HEK293 (cell line): ENCODE data around the gene MLNR.

Experiments
- CTCF ChIA-PET: fragments of 350-600 bp; formaldehyde crosslinking; extraction: SDS; loops from one replicate; lab custom pipeline; 2021; ENCODE audit warnings: antibody characterized with exemption; lab: Yijun Ruan, JAX
- POLR2A ChIA-PET: fragments of 300-600 bp; formaldehyde crosslinking; extraction: SDS; loops from one replicate; lab custom pipeline; 2020; ENCODE audit warnings: antibody characterized with exemption, inconsistent platforms; lab: Yijun Ruan, JAX
- H3K27ac ChIP-seq: fragments of 200-500 bp; sonication (Bioruptor generic); 2 replicates; pipeline ENCODE4 v1.5.1; 2014; ENCODE audit warnings: low read depth, low read length, control low read depth, inconsistent platforms; ENCODE audit errors: extremely low read depth
- H3K36me3 ChIP-seq, 2 experiments: fragments of 200-500 bp in 1 of 2; sonication (Bioruptor generic) in 1 of 2; 1 replicate in 1 of 2; 2 replicates in 1 of 2; pipeline ENCODE4 v1.5.1; 2014 to 2017; ENCODE audit warnings: inconsistent platforms in 2 of 2, low read length in 2 of 2; ENCODE audit not compliant: control insufficient read depth in 2 of 2, insufficient read depth in 1 of 2
- H3K4me1 ChIP-seq: fragments of 200-500 bp; sonication (Bioruptor generic); 2 replicates; pipeline ENCODE4 v1.5.1; 2014; ENCODE audit warnings: mild to moderate bottlenecking, low read length, inconsistent platforms; ENCODE audit not compliant: control insufficient read depth, insufficient read depth
- H3K4me3 ChIP-seq: 2 replicates; pipeline ENCODE4 v1.5.1; 2011; ENCODE audit warnings: low read depth, mild to moderate bottlenecking, control low read depth, low read length, moderate library complexity
- H3K9me3 ChIP-seq: fragments of 200-500 bp; sonication (Bioruptor generic); 2 replicates; pipeline ENCODE4 v1.5.1; 2014; ENCODE audit warnings: low read depth, low read length, inconsistent platforms; ENCODE audit not compliant: control insufficient read depth, insufficient read depth
- BCL6B ChIP-seq: fragments of 450-650 bp; formaldehyde crosslinking; IDR thresholded peaks from 2 replicates; pipeline ENCODE4 v1.5.1; 2017; ENCODE audit warnings: missing biosample characterization, missing genetic modification characterization
- HOXA7 ChIP-seq: sonication (generic); formaldehyde crosslinking; IDR thresholded peaks from 2 replicates; pipeline ENCODE4 v1.8.1; 2022; ENCODE audit warnings: missing genetic modification reagents, borderline replicate concordance
- PRDM6 ChIP-seq: fragments of 450-650 bp; formaldehyde crosslinking; IDR thresholded peaks from 2 replicates; pipeline ENCODE4 v1.5.1; 2017; ENCODE audit warnings: missing biosample characterization, missing genetic modification characterization
- SETDB1 ChIP-seq: IDR thresholded peaks from one replicate; pipeline ENCODE4 v1.6.1; 2017; ENCODE audit warnings: mild to moderate bottlenecking, low read length, moderate library complexity, mixed read lengths; ENCODE audit not compliant: insufficient read length
- SP7 ChIP-seq: fragments of 450-650 bp; formaldehyde crosslinking; IDR thresholded peaks from 2 replicates; pipeline ENCODE4 v1.5.1; 2016; ENCODE audit warnings: missing biosample characterization, missing genetic modification characterization
- ZBTB21 ChIP-seq: fragments of 450-650 bp; formaldehyde crosslinking; IDR thresholded peaks from 2 replicates; pipeline ENCODE4 v1.5.1; 2017; ENCODE audit warnings: missing biosample characterization, missing genetic modification characterization
- ZBTB7A ChIP-seq: fragments of 450-650 bp; formaldehyde crosslinking; IDR thresholded peaks from 2 replicates; pipeline ENCODE4 v1.5.1; 2016; ENCODE audit warnings: low read depth, missing biosample characterization, missing genetic modification characterization
- ZFHX2 ChIP-seq: fragments of 450-650 bp; formaldehyde crosslinking; conservative IDR thresholded peaks from 2 replicates; pipeline ENCODE4 v1.5.1; 2016; ENCODE audit warnings: missing biosample characterization, missing genetic modification characterization
- ZNF148 ChIP-seq: fragments of 450-650 bp; formaldehyde crosslinking; IDR thresholded peaks from 2 replicates; pipeline ENCODE4 v1.5.0; 2017; ENCODE audit warnings: missing biosample characterization, missing genetic modification characterization, borderline replicate concordance
- ZNF280D ChIP-seq: fragments of 450-650 bp; formaldehyde crosslinking; IDR thresholded peaks from 2 replicates; pipeline ENCODE4 v1.5.1; 2016; ENCODE audit warnings: missing biosample characterization, missing genetic modification characterization
- ZNF416 ChIP-seq: fragments of 450-650 bp; formaldehyde crosslinking; IDR thresholded peaks from 2 replicates; pipeline ENCODE4 v1.5.1; 2016; ENCODE audit warnings: missing biosample characterization, missing genetic modification characterization
- ZNF514 ChIP-seq: fragments of 450-650 bp; formaldehyde crosslinking; IDR thresholded peaks from 2 replicates; pipeline ENCODE4 v1.5.1; 2016; ENCODE audit warnings: missing biosample characterization, missing genetic modification characterization
- ZNF677 ChIP-seq: fragments of 450-650 bp; IDR thresholded peaks from 2 replicates; pipeline ENCODE4 v1.5.0; 2018; ENCODE audit warnings: missing biosample characterization, mild to moderate bottlenecking, missing genetic modification characterization, moderate library complexity
- ZNF701 ChIP-seq: fragments of 450-650 bp; formaldehyde crosslinking; IDR thresholded peaks from 2 replicates; pipeline ENCODE4 v1.5.1; 2016; ENCODE audit warnings: missing biosample characterization, missing genetic modification characterization
- ZNF704 ChIP-seq: fragments of 450-650 bp; formaldehyde crosslinking; IDR thresholded peaks from 2 replicates; pipeline ENCODE4 v1.5.1; 2016; ENCODE audit warnings: missing biosample characterization, missing genetic modification characterization
- ZSCAN23 ChIP-seq: fragments of 450-650 bp; formaldehyde crosslinking; IDR thresholded peaks from 2 replicates; pipeline ENCODE4 v1.5.1; 2016; ENCODE audit warnings: missing biosample characterization, missing genetic modification characterization
- TF ChIP-seq, protein P1 (sequence below): fragments of 450-650 bp; formaldehyde crosslinking; IDR thresholded peaks from 2 replicates; pipeline ENCODE4 v1.5.1; 2016; ENCODE audit warnings: missing biosample characterization, missing genetic modification characterization

The MLNR gene

GRCh38 chr13:49183672-49184325, 36.3 kb upstream of the MLNR start:
- CTCF ChIA-PET, result no interaction called here
- POLR2A ChIA-PET, result no interaction called here

DNA sequence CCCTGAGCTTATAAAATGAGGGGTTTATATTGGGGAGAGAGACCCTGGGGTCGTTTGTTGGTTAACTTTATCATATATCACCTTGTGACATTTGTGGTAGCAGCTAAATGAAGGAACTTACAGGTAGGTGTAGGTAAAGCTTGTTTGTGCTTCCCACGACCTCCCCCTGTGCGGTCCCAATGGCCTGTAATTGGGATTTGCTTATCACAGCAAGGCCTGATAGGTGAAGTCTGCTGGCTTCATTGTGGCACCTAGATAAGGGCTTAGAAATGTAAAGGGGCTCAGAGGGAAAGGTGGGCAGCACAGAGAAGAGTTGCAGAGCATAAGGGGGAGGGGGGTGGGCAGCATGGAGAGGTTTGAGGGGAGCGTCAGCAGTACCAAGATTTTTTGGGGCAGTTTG, 35.5 kb upstream of the MLNR start:
- Histone ChIP-seq H3K9me3 (no peaks in the 10 kb centered on the region), H3K27ac (no peak overlapping the region), H3K4me1 (no peaks in the 10 kb centered on the region), H3K4me3 (no peak overlapping the region), H3K36me3 (peaks cover 3 to 32% of the 10 kb centered on the region in 2 experiments)
- CTCF ChIA-PET, result no interaction called here
- POLR2A ChIA-PET, result no interaction called here
- TF ChIP-seq SETDB1, result no peak

More at GRCh38 chr13:49183672-49184325, 36.3 kb upstream of the MLNR start:
- Histone ChIP-seq H3K27ac (no peak overlapping the region), H3K4me1 (no peaks in the 10 kb centered on the region), H3K9me3 (no peaks in the 10 kb centered on the region), H3K4me3 (no peak overlapping the region)
- TF ChIP-seq BCL6B (tag by site-specific recombination) (no peak), ZNF416 (no peak), ZNF280D (no peak), ZFHX2 (no peak), ZSCAN23 (no peak), ZBTB7A (no peak), ZNF704 (tag by site-specific recombination) (no peak)
- TF ChIP-seq, protein P1, sequence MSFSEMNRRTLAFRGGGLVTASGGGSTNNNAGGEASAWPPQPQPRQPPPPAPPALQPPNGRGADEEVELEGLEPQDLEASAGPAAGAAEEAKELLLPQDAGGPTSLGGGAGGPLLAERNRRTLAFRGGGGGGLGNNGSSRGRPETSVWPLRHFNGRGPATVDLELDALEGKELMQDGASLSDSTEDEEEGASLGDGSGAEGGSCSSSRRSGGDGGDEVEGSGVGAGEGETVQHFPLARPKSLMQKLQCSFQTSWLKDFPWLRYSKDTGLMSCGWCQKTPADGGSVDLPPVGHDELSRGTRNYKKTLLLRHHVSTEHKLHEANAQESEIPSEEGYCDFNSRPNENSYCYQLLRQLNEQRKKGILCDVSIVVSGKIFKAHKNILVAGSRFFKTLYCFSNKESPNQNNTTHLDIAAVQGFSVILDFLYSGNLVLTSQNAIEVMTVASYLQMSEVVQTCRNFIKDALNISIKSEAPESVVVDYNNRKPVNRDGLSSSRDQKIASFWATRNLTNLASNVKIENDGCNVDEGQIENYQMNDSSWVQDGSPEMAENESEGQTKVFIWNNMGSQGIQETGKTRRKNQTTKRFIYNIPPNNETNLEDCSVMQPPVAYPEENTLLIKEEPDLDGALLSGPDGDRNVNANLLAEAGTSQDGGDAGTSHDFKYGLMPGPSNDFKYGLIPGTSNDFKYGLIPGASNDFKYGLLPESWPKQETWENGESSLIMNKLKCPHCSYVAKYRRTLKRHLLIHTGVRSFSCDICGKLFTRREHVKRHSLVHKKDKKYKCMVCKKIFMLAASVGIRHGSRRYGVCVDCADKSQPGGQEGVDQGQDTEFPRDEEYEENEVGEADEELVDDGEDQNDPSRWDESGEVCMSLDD (tag by site-specific recombination), result no peak
- TF ChIP-seq, all 188 proteins: peak for 0
- H3K36me3 ChIP-seq, result peaks cover 3 to 37% of the 10 kb centered on the region in 2 experiments

GRCh38 chr13:49185264-49185663, 34.9 kb upstream of the MLNR start:
- no peak overlapping the region for H3K27ac ChIP-seq
- H3K4me3 ChIP-seq, result no peak overlapping the region
- H3K9me3 ChIP-seq, result no peaks in the 10 kb centered on the region
- POLR2A ChIA-PET, result no interaction called here
- no peaks in the 10 kb centered on the region for H3K4me1 ChIP-seq
- peaks cover 3 to 31% of the 10 kb centered on the region in 2 experiments for H3K36me3 ChIP-seq
- CTCF ChIA-PET, result no interaction called here
- no peak for TF ChIP-seq ZNF148
- no peak for TF ChIP-seq ZNF701 (tag by site-specific recombination)
- TF ChIP-seq SP7, result no peak
- TF ChIP-seq ZNF514 (tag by site-specific recombination), result no peak
- TF ChIP-seq ZNF677, result no peak
- no peak for TF ChIP-seq PRDM6 (tag by site-specific recombination)
- TF ChIP-seq ZBTB21 (tag by site-specific recombination), result no peak
- TF ChIP-seq HOXA7, result no peak
